GM19467 (cell line): Measurements from ENCODE around the gene ANTXR2.
A peak's percentile ranks its signal among the peaks of the same experiment; 100 is the strongest.
"Not testable (repeated sequence)": the region's sequence is repeated elsewhere in the genome, so short reads cannot be mapped to it uniquely, and the experiment has no call there.

ENCODE experiments used
- ATAC-seq: cut with Tn5 transposase; IDR thresholded peaks from one replicate; pipeline ENCODE4 v1.9.1; 2021; ENCODE audit warnings: mild to moderate bottlenecking, moderate library complexity; ENCODE audit not compliant: unreplicated experiment

The ANTXR2 gene

GRCh38 chr4:80072744-80073472 lies at the start of gene ANTXR2:
TSS of gene ANTXR2 (minus strand) at chr4:80073229. CDS start at chr4:80072560, 669 bp downstream.
- peak; percentile 71 for ATAC-seq

- ATAC-seq, result not testable (repeated sequence)
Measured at GRCh38 chr4:80121815-80122214, 48.8 kb upstream of the ANTXR2 start.

GRCh38 chr4:80119620-80120019 lies 46.6 kb upstream of the ANTXR2 start:
- ATAC-seq, result not testable (repeated sequence)

GRCh38 chr4:80116516-80116915 lies 43.5 kb upstream of the ANTXR2 start:
- ATAC-seq, result no peak

- ATAC-seq, result no peak
Measured at GRCh38 chr4:80115368-80116181, 42.5 kb upstream of the ANTXR2 start.

GRCh38 chr4:80114732-80115265 lies 41.8 kb upstream of the ANTXR2 start:
- ATAC-seq, result no peak

- no peak for ATAC-seq
Measured at GRCh38 chr4:80113615-80114014, 40.6 kb upstream of the ANTXR2 start.

- no peak for ATAC-seq
Measured at GRCh38 chr4:80112236-80112635, 39.2 kb upstream of the ANTXR2 start.

- no peak for ATAC-seq
Measured at GRCh38 chr4:80111276-80111675, 38.2 kb upstream of the ANTXR2 start.

GRCh38 chr4:80107374-80107773 lies 34.3 kb upstream of the ANTXR2 start:
- no peak for ATAC-seq

- no peak for ATAC-seq
Measured at GRCh38 chr4:80104927-80105326, 31.9 kb upstream of the ANTXR2 start.

- ATAC-seq, result no peak
Measured at GRCh38 chr4:80103629-80104028, 30.6 kb upstream of the ANTXR2 start.

- no peak for ATAC-seq
Measured at GRCh38 chr4:80101792-80102116, 28.7 kb upstream of the ANTXR2 start.

GRCh38 chr4:80101071-80101791 lies 28.2 kb upstream of the ANTXR2 start:
- ATAC-seq, result no peak

- ATAC-seq, result no peak
Measured at GRCh38 chr4:80099671-80100070, 26.6 kb upstream of the ANTXR2 start.

GRCh38 chr4:80098635-80099034 lies 25.6 kb upstream of the ANTXR2 start:
- ATAC-seq, result no peak

GRCh38 chr4:80097400-80098177 lies 24.6 kb upstream of the ANTXR2 start:
- no peak for ATAC-seq

GRCh38 chr4:80096175-80096850 lies 23.3 kb upstream of the ANTXR2 start:
- no peak for ATAC-seq

GRCh38 chr4:80094191-80094590 lies 21.2 kb upstream of the ANTXR2 start:
- ATAC-seq, result no peak

- ATAC-seq, result no peak
Measured at GRCh38 chr4:80093563-80093962, 20.5 kb upstream of the ANTXR2 start.
